GM18907 (cell line): ENCODE data around the gene DEPDC5.
A peak's percentile ranks its signal among the peaks of the same experiment; 100 is the strongest.

ENCODE experiments used
- ATAC-seq: cut with Tn5 transposase; IDR thresholded peaks from one replicate; pipeline ENCODE4 v1.9.1; 2021; ENCODE audit warnings: mild to moderate bottlenecking, moderate library complexity; ENCODE audit not compliant: unreplicated experiment

Gene DEPDC5

GRCh38 chr22:31919730-31920129 is 165.9 kb downstream of the DEPDC5 start:
- ATAC-seq: no peak

- no peak for ATAC-seq
Measured at GRCh38 chr22:31920306-31920705, 166.5 kb downstream of the DEPDC5 start.

GRCh38 chr22:31921106-31921505 is 167.3 kb downstream of the DEPDC5 start:
- no peak for ATAC-seq

- ATAC-seq: no peak
Measured at GRCh38 chr22:31922534-31922933, 168.7 kb downstream of the DEPDC5 start.

DNA sequence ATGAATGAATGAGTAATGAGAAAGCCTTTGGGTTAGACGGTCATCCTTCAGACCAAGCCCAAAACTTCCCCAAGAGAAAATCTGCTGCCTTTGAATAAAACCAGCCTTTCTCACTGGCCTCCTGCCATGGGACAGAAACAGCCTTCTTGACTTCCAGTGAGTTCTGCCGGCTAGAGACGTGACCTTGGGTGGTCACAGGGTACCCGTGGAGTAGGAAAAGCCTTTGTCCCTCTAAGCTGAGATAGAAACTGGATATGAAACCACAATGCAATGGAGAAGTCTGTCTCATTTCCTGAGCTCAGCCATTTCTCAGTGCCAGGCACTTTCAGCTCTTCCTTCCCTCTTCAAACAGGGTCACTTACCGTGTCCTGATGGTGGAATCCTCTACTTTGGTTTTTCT is 169.3 kb downstream of the DEPDC5 start:
- ATAC-seq: no peak

DNA sequence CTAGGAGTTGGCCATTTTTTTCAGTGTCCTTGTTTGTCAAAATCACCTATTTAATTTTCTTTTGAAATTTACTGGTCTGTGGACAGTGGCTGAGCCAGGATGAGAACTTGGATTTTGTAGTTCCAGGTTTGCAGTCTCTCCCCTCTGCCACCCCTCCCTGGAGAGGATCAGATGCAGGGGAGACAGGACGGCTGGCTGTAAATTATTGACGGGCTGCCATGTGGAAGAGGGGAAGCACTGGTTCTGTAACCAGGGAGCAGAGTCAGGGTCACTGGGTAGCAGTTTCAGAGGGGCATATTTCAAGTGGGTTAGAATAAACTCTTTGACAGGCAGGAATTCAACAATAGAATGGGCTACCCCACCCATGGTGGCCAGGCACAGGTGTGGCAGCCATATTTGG is 169.9 kb downstream of the DEPDC5 start:
- ATAC-seq: no peak

GRCh38 chr22:31925056-31925455 is 171.2 kb downstream of the DEPDC5 start:
- ATAC-seq: no peak

GRCh38 chr22:31926024-31926423 is 172.2 kb downstream of the DEPDC5 start:
- ATAC-seq: no peak

DNA sequence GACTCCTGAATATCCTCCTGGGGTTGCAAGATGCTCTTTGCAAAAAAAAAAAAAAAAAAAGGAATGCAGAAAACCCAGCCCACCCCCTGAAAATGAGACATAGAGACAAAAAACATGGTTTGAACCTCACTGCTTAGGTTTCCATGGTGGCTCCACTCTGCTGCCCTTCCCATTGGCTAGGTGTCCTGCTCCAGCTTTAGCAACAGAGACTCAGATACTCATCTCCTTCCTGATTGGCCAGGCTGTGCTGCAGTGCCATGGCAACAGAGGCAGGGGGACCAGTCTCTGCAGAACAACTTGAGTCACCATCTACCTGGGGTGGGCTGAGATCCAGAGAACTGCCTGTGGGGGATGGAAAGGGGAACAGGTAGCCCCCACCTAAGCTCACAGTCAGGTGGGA is 173.2 kb downstream of the DEPDC5 start:
- ATAC-seq: no peak

DNA sequence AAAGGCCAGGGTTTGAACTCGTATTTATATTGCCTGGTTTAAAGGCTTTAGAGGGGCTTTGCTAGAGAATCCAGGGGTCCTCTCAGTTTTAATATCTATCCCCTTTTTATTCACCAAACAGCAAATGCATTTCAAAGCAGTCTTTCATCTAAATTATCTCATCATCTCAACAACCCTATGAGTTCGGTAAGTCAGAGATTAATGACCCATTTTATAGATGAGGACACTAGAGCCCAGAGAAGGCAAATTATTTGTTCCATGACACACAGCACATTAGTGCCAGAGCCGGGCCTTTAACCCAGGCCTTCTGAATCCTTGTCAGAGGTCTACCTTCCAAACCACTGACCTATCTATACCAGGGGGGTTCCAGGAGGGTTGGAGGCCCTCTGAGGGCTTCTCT is 173.7 kb downstream of the DEPDC5 start:
- no peak for ATAC-seq

- no peak for ATAC-seq
Measured at GRCh38 chr22:31929167-31929930, 175.5 kb downstream of the DEPDC5 start.

DNA sequence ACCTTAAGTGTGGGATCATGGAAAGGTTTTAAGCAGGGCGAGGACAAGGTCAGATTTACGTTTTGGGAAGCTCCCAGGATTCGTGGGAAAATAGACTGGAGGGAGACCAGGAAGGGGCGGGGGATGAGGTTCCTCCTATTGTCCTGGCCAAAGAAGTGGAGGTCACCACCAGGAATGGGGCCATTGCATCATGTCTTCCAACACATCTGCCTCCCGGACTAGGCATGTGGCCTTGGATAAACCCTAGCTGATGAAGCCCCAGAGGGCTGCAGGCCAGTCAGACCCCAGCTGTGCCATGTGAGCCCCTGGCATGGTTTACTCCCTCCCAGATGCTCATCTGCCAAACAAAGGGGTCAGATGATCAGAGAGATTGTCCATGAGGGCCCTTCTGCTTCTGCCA is 179.0 kb downstream of the DEPDC5 start:
- no peak for ATAC-seq

- ATAC-seq: no peak
Measured at GRCh38 chr22:31933406-31933805, 179.6 kb downstream of the DEPDC5 start.

DNA sequence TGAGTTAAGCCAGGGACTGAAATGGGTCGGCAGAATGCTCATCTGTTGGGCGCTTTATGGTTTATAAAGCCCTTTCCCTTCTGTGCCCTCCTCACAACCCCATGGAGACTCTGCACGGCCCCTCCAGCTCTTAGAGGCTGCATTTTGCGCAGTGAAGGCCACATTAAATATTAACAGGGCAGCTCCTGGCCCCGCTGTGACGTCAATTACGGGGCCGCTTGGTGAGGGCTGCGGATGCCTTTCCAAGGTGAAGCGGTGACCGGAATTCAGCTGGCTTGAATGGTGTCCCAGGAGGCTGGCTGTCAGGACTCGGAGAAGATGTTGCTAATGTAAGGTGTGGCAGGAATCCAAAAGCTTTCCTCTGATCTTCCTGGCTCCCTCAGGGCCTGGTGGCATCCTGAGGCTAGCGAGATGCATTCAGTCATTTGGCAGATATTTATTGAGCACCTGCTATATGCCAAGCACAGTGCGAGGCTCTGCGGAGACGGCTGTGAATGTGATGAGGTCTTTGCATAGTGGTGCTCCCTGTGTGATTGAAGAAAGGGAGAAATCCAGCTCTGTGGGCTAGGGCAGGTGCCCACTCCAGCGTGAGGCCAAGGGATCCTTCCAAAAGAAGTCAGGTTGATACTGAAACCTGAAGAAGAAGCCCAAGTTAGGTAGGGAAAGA is 180.1 kb downstream of the DEPDC5 start:
- no peak for ATAC-seq

- ATAC-seq: no peak
Measured at GRCh38 chr22:31935961-31936635, 182.3 kb downstream of the DEPDC5 start.

DNA sequence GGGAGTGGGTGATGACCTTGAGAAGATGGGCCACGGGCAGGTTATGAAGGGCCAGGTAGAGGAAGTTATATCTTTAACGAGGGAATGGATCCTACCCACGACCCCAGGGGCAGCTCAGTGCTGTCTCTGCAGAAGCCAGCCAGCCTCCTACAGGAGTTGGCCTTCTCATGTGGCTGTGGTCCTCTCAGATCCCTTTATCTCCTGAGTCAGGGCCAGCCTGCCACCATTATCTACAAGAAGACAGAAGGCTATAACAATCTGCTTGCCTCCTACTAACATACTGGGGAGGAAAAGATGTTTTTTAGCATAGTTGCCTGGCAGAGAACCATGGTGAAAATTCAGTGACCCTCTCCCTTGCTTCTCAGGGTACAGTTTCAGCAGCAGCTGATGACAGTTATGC is 183.5 kb downstream of the DEPDC5 start:
- ATAC-seq: no peak

DNA sequence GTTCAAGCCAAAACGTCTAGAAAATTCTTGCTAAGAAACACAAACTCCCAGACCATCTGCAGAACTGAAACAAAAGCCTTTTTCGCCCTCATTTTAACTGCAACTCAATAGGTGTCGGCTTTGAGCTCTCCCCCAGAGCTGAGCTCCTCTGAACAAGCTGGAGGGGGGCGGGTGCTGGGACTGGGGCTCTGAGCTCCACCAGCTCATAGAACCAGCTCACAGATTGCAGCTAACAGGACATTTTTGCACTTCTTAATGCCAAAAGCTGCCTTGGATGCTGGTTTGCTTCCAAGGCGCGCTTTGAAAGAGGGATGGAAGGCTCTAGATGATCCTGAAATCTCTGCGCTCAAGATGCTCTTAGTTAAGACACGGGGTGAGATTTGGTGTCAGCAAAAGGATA is 184.5 kb downstream of the DEPDC5 start:
- no peak for ATAC-seq

GRCh38 chr22:31940506-31940905 is 186.7 kb downstream of the DEPDC5 start:
- no peak for ATAC-seq

- no peak for ATAC-seq
Measured at GRCh38 chr22:31942091-31942490, 188.3 kb downstream of the DEPDC5 start.

DNA sequence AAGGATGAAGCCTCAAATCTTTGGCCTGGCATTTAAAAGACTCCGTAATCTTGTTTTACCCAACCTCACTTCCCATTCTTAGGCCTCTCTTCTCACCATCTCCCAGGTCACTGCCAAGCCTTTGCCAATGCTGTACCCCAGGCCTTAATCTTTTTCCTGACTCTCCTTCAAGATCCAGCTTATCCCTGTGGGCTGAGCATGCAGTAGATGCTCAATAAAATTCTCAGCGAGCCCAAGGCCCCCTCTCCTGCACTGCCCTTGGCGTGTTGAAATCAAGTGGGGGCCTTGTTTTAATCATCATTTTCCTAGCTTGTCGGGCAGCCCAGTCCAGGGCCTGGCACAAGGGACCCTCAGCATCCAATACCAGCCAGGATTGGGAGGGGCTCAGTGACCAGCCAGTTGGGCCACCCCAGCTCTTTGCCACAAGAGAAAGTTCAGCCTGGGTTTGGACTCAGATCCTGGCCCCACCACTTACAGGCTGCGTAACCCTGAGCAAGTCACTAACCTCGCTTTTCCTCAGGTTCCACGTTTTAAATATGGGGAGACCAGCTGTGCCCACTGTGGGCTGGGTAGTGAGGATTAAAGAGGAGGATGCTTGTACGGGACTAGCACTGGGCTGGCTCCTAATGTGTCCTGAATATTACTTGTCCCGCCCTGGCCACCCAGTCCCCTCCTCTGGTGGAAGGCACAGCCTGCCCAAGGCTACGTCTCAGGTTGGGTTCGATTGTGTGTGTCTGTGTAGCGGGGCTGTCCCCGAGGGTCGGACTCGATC is 189.6 kb downstream of the DEPDC5 start:
- no peak for ATAC-seq

- peak; percentile 68 for ATAC-seq
Measured at GRCh38 chr22:31943978-31944699, 190.3 kb downstream of the DEPDC5 start, which contains the start of gene YWHAH. Gene YWHAH, plus strand, starts transcription at chr22:31944535. Its CDS starts 199 bp downstream, at chr22:31944734.
